ENCODE measurements around the gene PLD4.

- TF ChIP-seq CTCF (IDR thresholded peaks at IDR 0.05) (no peak), POLR2A (IDR thresholded peaks at IDR 0.05) (no peak)
Measured at GRCh38 chr14:104974146-104974541, 49.5 kb downstream of the PLD4 start.

Measured in uterus (tissue), 2 donors.